DND-41 (cell line): ENCODE data around the gene TXK.
"Not testable (repeated sequence)": the region's sequence is repeated elsewhere in the genome, so short reads cannot be mapped to it uniquely, and the experiment has no call there.

Source experiments
- ATAC-seq: fragments of 200-7000 bp; cut with Tn5 transposase; 3 replicates; pipeline ENCODE4 v1.9.1; 2021; ENCODE audit warnings: low read depth; ENCODE audit not compliant: insufficient read depth
- DNase-seq: peaks from one replicate; pipeline ENCODE4 v3.0.0-alpha.2; 2020
- H2AFZ ChIP-seq: 2 replicates; pipeline ENCODE4 v1.6.0; 2012; ENCODE audit warnings: low read depth, low read length
- H3K27ac ChIP-seq: 2 replicates; pipeline ENCODE4 v1.5.1; 2012; ENCODE audit warnings: low read length, inconsistent platforms
- H3K27me3 ChIP-seq: fragments of 200-600 bp; sonication (generic); 2 replicates; pipeline ENCODE4 v1.6.0; 2012; ENCODE audit warnings: low read length, mild to moderate bottlenecking, inconsistent platforms; ENCODE audit not compliant: insufficient read depth, poor library complexity
- H3K36me3 ChIP-seq: 2 replicates; pipeline ENCODE4 v1.5.1; 2012; ENCODE audit warnings: low read length, inconsistent platforms; ENCODE audit not compliant: insufficient read depth
- H3K4me1 ChIP-seq: 2 replicates; pipeline ENCODE4 v1.5.1; 2012; ENCODE audit warnings: mild to moderate bottlenecking, low read length; ENCODE audit not compliant: insufficient read depth
- H3K4me2 ChIP-seq: 2 replicates; pipeline ENCODE4 v1.6.0; 2012; ENCODE audit warnings: mild to moderate bottlenecking, moderate library complexity, low read length, inconsistent platforms; ENCODE audit not compliant: insufficient read depth
- H3K4me3 ChIP-seq, 2 experiments: fragments of 200-600 bp in 1 of 2; shearing (Covaris generic) in 1 of 2; 2 replicates each; pipeline ENCODE4 v1.5.1; 2012 to 2016; ENCODE audit warnings: inconsistent platforms in 2 of 2, low read length in 2 of 2, mild to moderate bottlenecking in 2 of 2, low read depth in 1 of 2, moderate library complexity in 1 of 2
- H3K79me2 ChIP-seq: 2 replicates; pipeline ENCODE4 v1.6.0; 2012; ENCODE audit warnings: low read length, inconsistent platforms; ENCODE audit not compliant: insufficient read depth
- H3K9ac ChIP-seq: 2 replicates; pipeline ENCODE4 v1.6.0; 2012; ENCODE audit warnings: low read depth, mild to moderate bottlenecking, inconsistent platforms, low read length, moderate library complexity
- H3K9me3 ChIP-seq: 2 replicates; pipeline ENCODE4 v1.5.1; 2012; ENCODE audit warnings: low read length, moderate library complexity, mild to moderate bottlenecking, inconsistent platforms; ENCODE audit not compliant: insufficient read depth, severe bottlenecking
- H4K20me1 ChIP-seq: 2 replicates; pipeline ENCODE4 v1.6.0; 2012; ENCODE audit warnings: low read length; ENCODE audit not compliant: insufficient read depth
- EZH2 ChIP-seq: IDR thresholded peaks from 3 replicates; pipeline ENCODE4 v1.6.1; 2012; ENCODE audit warnings: borderline replicate concordance, low read depth, mild to moderate bottlenecking, moderate library complexity, low read length, inconsistent platforms; ENCODE audit not compliant: severe bottlenecking
- TF ChIP-seq, protein P1 (sequence below): IDR thresholded peaks from 2 replicates; pipeline ENCODE4 v1.5.1; 2012; ENCODE audit warnings: borderline replicate concordance, low read length, moderate library complexity, mild to moderate bottlenecking; ENCODE audit not compliant: poor library complexity, severe bottlenecking; ENCODE audit errors: extremely low read depth

TXK gene

DNA sequence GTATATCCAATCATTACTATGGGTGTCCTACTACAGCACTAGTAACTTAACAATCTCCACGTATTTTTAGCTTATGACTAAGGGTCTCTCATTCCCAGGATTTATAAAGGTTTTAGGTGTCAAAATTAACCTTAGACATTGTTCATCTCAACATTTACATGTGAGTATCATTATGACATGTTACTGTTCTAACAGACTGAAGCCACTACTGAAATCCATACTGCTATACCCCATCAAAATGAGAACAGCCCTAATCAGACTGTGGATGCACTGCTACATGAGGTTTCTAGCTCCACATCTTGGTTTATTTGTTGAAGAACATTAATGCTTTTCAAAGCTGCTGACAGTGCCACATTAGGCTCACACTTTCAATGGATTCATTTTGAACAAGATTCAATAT lies 35.6 kb upstream of the TXK start:
- no peak overlapping the region for H3K9ac ChIP-seq
- no peaks in the 10 kb centered on the region for H3K36me3 ChIP-seq
- peaks cover 2% of the 10 kb centered on the region for H3K27me3 ChIP-seq
- no peaks in the 10 kb centered on the region for H3K79me2 ChIP-seq
- TF ChIP-seq, protein P1, sequence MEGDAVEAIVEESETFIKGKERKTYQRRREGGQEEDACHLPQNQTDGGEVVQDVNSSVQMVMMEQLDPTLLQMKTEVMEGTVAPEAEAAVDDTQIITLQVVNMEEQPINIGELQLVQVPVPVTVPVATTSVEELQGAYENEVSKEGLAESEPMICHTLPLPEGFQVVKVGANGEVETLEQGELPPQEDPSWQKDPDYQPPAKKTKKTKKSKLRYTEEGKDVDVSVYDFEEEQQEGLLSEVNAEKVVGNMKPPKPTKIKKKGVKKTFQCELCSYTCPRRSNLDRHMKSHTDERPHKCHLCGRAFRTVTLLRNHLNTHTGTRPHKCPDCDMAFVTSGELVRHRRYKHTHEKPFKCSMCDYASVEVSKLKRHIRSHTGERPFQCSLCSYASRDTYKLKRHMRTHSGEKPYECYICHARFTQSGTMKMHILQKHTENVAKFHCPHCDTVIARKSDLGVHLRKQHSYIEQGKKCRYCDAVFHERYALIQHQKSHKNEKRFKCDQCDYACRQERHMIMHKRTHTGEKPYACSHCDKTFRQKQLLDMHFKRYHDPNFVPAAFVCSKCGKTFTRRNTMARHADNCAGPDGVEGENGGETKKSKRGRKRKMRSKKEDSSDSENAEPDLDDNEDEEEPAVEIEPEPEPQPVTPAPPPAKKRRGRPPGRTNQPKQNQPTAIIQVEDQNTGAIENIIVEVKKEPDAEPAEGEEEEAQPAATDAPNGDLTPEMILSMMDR = no peak
- no peak for TF ChIP-seq EZH2
- DNase-seq = no peak
- no peak overlapping the region for H2AFZ ChIP-seq
- H4K20me1 ChIP-seq = no peaks in the 10 kb centered on the region
- no peaks in the 10 kb centered on the region for H3K4me1 ChIP-seq
- ATAC-seq = no peak
- no peak overlapping the region for H3K4me2 ChIP-seq
- H3K4me3 ChIP-seq = no peak overlapping the region
- H3K27ac ChIP-seq = no peak overlapping the region
- no peaks in the 10 kb centered on the region for H3K9me3 ChIP-seq

DNA sequence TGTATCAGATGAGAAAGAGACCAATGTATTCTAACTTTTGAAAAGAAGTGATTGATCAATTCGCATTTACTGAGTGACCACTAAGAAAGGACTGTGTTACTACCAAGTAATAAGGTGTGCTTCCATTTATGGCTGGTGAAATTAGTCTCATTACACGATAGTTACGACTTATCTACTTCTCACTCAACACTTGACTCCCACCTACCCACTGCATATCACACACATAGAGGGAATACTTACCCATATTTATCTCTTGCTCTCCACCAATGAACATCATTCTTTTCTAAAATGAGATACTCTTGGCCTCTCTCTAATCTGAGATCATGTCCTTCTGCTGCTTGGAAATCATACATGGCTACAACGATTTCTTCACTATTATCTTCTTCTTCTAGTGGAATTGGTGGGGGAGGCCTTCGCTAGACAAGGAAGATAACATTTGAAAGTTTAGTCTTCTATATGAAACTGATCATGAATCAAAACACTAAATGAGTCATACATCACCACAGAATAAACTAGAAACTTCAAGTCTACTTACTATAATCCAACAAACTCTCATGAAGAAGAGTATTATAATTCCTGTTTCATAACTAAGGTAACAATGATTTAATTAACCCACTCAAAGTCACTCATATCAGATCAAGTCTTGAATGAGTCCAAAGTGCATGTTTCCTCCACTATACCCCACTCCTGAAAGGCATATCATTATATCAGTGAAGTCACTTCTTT lies 33.7 kb upstream of the TXK start:
- ATAC-seq (no peak), DNase-seq (no peak)
- Histone ChIP-seq H3K36me3 (no peaks in the 10 kb centered on the region), H3K9me3 (no peaks in the 10 kb centered on the region), H3K4me2 (no peak overlapping the region), H2AFZ (no peak overlapping the region), H3K4me1 (no peaks in the 10 kb centered on the region), H3K27ac (no peak overlapping the region), H3K27me3 (peaks cover 2% of the 10 kb centered on the region), H3K4me3 (no peak overlapping the region), H4K20me1 (no peaks in the 10 kb centered on the region), H3K79me2 (no peaks in the 10 kb centered on the region), H3K9ac (no peak overlapping the region)
- TF ChIP-seq EZH2 = no peak
- TF ChIP-seq, protein P1 = no peak

DNA sequence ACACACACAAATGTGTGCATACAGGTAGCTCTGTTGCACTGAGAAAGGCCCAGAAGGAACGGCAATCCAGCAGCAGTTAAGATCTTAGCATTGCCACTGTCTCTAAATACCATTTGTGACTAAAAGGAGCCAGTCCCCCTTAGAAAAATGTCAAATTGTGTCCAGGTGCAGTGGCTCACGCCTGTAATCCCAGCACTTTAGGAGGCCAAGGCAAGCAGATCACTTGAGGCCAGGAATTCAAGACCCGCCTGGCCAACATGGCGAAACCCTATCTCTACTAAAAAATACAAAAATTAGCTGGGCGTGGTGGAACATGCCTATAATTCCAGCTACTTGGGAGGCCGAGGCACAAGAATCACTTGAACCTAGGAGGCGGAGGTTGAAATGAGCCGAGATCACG lies 30.5 kb upstream of the TXK start:
- DNase-seq, H3K4me3 ChIP-seq, H3K9me3 ChIP-seq, H3K36me3 ChIP-seq, H3K27ac ChIP-seq, ATAC-seq, H3K4me1 ChIP-seq, H3K79me2 ChIP-seq, H3K27me3 ChIP-seq, H4K20me1 ChIP-seq, H3K4me2 ChIP-seq, H2AFZ ChIP-seq, H3K9ac ChIP-seq: not testable (repeated sequence)

DNA sequence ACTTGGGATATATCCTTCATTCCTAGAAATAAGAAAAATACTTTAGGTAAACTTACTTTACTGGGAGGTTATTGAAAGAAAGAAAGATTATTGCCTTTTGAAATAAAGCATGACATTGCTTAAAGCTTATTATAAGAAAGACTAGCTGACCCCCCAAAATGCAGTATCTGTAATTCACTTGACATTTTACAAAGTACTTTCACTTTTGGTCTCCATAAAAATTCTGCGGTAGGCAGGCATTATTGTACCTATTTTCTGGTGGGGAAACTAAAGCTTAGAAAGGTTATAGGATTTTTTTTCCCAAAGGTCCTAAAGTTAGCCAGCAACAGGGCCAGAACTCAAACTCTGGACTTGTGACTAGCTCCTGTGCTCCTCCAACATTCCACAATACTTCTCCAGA lies 29.7 kb upstream of the TXK start:
- Histone ChIP-seq H3K27ac (no peak overlapping the region), H2AFZ (no peak overlapping the region), H3K9me3 (no peaks in the 10 kb centered on the region), H4K20me1 (no peaks in the 10 kb centered on the region), H3K36me3 (no peaks in the 10 kb centered on the region), H3K4me3 (no peak overlapping the region), H3K9ac (no peak overlapping the region), H3K79me2 (no peaks in the 10 kb centered on the region), H3K27me3 (peaks cover 2% of the 10 kb centered on the region), H3K4me2 (no peak overlapping the region), H3K4me1 (no peaks in the 10 kb centered on the region)
- TF ChIP-seq EZH2 = no peak
- TF ChIP-seq, protein P1 = no peak
- ATAC-seq (no peak), DNase-seq (no peak)
